OCI-LY1 (cell line): ENCODE data around the gene RNFT2.

ENCODE experiments used
- H2AFZ ChIP-seq: fragments of 200-600 bp; sonication (generic), shearing (Covaris generic); 2 replicates; pipeline ENCODE4 v1.6.0; 2014; ENCODE audit warnings: antibody characterized with exemption, mild to moderate bottlenecking, low read length
- H3F3A ChIP-seq: fragments of 200-600 bp; sonication (generic), shearing (Covaris generic); 2 replicates; pipeline ENCODE4 v1.6.0; 2014; ENCODE audit warnings: mild to moderate bottlenecking, antibody characterized with exemption, low read length, moderate library complexity; ENCODE audit not compliant: insufficient read depth
- H3K27ac ChIP-seq: fragments of 200-600 bp; sonication (generic); 2 replicates; pipeline ENCODE4 v1.5.1; 2014; ENCODE audit warnings: low read length, mixed run types, mild to moderate bottlenecking, low read depth; ENCODE audit not compliant: poor library complexity, severe bottlenecking
- H3K27me3 ChIP-seq: fragments of 200-600 bp; sonication (generic); 2 replicates; pipeline ENCODE4 v1.6.0; 2014; ENCODE audit warnings: antibody characterized with exemption, mild to moderate bottlenecking, low read length, moderate library complexity; ENCODE audit not compliant: insufficient read depth
- H3K36me3 ChIP-seq: fragments of 200-600 bp; sonication (generic); 2 replicates; pipeline ENCODE4 v1.6.1; 2014; ENCODE audit warnings: mild to moderate bottlenecking, antibody characterized with exemption, low read length, moderate library complexity, mixed read lengths; ENCODE audit not compliant: insufficient read depth
- H3K4me1 ChIP-seq: fragments of 200-600 bp; sonication (generic); 2 replicates; pipeline ENCODE4 v1.5.1; 2014; ENCODE audit warnings: mild to moderate bottlenecking, low read length, moderate library complexity; ENCODE audit not compliant: insufficient read depth, severe bottlenecking
- H3K4me2 ChIP-seq: fragments of 200-600 bp; sonication (generic), shearing (Covaris generic); 2 replicates; pipeline ENCODE4 v1.6.1; 2014; ENCODE audit warnings: low read length
- H3K4me3 ChIP-seq: fragments of 200-600 bp; sonication (generic); 2 replicates; pipeline ENCODE4 v1.5.1; 2014; ENCODE audit warnings: low read length, low read depth, mild to moderate bottlenecking, mixed read lengths; ENCODE audit not compliant: poor library complexity, severe bottlenecking
- H3K79me2 ChIP-seq: fragments of 200-600 bp; shearing (Covaris generic); 2 replicates; pipeline ENCODE4 v1.6.1; 2016; ENCODE audit warnings: mixed run types, low read length, mixed read lengths; ENCODE audit not compliant: insufficient read depth
- H3K9ac ChIP-seq: fragments of 200-600 bp; sonication (generic), shearing (Covaris generic); 2 replicates; pipeline ENCODE4 v1.6.1; 2014; ENCODE audit warnings: mild to moderate bottlenecking, low read length, mixed read lengths
- H3K9me2 ChIP-seq: fragments of 200-600 bp; sonication (generic), shearing (Covaris generic); 2 replicates; pipeline ENCODE4 v1.6.1; 2014; ENCODE audit warnings: low read depth, mild to moderate bottlenecking, low read length, mixed read lengths
- H3K9me3 ChIP-seq: fragments of 200-600 bp; shearing (Covaris generic); 2 replicates; pipeline ENCODE4 v1.6.1; 2014; ENCODE audit warnings: low read length, mixed read lengths
- H4K20me1 ChIP-seq: fragments of 200-600 bp; sonication (generic), shearing (Covaris generic); 2 replicates; pipeline ENCODE4 v1.6.0; 2016; ENCODE audit warnings: mild to moderate bottlenecking, low read length; ENCODE audit not compliant: insufficient read depth
- EZH2 ChIP-seq: fragments of 200-600 bp; sonication (generic), shearing (Covaris generic); IDR thresholded peaks from 2 replicates; pipeline ENCODE4 v1.8.0; 2017; ENCODE audit warnings: borderline replicate concordance, mixed run types, mild to moderate bottlenecking, antibody characterized with exemption, low read length, moderate library complexity, mixed read lengths
- TF ChIP-seq, protein P1 (sequence below): fragments of 200-600 bp; sonication (generic), shearing (Covaris generic); IDR thresholded peaks from 2 replicates; pipeline ENCODE4 v1.5.1; 2017; ENCODE audit warnings: mild to moderate bottlenecking, antibody characterized with exemption, low read length, moderate library complexity, mixed read lengths

Gene RNFT2

DNA sequence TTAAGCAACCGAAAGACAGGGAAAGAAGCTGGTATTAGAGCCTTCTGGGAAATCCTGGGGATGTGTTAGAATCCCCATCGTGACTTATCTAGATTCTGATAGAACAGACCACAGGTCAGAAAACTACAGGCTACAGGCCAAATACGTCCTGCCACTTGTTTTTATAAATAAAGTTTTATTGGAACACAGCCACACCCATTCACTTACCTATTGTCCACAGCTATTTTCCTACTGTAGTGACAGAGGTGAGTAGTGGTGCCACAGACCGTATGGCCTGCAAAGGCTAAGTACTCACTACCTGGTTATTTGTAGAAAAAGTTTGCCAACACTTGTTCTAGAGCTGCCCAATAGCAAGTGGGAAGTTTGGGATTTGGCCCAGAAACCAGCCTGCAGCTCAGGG, 89.3 kb downstream of the RNFT2 start:
- Histone ChIP-seq H3F3A (no peaks in the 10 kb centered on the region), H3K9ac (no peak overlapping the region), H4K20me1 (no peaks in the 10 kb centered on the region), H3K4me1 (no peaks in the 10 kb centered on the region), H3K27me3 (no peaks in the 10 kb centered on the region), H3K79me2 (no peaks in the 10 kb centered on the region), H3K4me2 (no peak overlapping the region), H3K4me3 (no peak overlapping the region), H3K9me3 (no peaks in the 10 kb centered on the region), H3K27ac (no peak overlapping the region), H3K36me3 (peaks cover 24% of the 10 kb centered on the region), H3K9me2 (no peaks in the 10 kb centered on the region), H2AFZ (no peak overlapping the region)
- TF ChIP-seq EZH2: no peak

DNA sequence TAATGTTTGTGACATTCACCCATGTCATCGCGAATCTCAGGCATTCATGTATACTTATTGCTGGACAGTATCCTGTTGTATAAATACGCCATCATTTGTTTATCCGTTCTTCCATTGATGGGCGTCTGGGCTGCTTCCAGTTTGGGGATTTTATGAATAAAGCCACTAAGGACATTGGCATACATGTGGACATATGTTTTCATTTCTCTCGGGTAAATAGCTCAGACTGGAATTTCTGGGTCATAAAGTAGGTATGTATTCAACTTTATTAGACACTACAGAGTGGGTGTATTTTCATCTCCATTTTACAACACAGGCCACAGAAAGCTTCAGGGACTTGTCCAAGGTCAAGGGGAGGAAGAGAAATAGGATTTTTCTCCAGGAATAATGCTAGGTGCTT, 94.2 kb downstream of the RNFT2 start:
- H3K4me1 ChIP-seq: peaks cover 3% of the 10 kb centered on the region
- no peak overlapping the region for H3K27ac ChIP-seq
- H3F3A ChIP-seq: no peaks in the 10 kb centered on the region
- H3K27me3 ChIP-seq: no peaks in the 10 kb centered on the region
- H3K9me2 ChIP-seq: no peaks in the 10 kb centered on the region
- H3K4me2 ChIP-seq: no peak overlapping the region
- H3K79me2 ChIP-seq: no peaks in the 10 kb centered on the region
- H2AFZ ChIP-seq: no peak overlapping the region
- no peaks in the 10 kb centered on the region for H4K20me1 ChIP-seq
- no peaks in the 10 kb centered on the region for H3K9me3 ChIP-seq
- H3K36me3 ChIP-seq: peaks cover 30% of the 10 kb centered on the region
- no peak overlapping the region for H3K9ac ChIP-seq
- H3K4me3 ChIP-seq: no peak overlapping the region
- no peak for TF ChIP-seq EZH2
- TF ChIP-seq, protein P1, sequence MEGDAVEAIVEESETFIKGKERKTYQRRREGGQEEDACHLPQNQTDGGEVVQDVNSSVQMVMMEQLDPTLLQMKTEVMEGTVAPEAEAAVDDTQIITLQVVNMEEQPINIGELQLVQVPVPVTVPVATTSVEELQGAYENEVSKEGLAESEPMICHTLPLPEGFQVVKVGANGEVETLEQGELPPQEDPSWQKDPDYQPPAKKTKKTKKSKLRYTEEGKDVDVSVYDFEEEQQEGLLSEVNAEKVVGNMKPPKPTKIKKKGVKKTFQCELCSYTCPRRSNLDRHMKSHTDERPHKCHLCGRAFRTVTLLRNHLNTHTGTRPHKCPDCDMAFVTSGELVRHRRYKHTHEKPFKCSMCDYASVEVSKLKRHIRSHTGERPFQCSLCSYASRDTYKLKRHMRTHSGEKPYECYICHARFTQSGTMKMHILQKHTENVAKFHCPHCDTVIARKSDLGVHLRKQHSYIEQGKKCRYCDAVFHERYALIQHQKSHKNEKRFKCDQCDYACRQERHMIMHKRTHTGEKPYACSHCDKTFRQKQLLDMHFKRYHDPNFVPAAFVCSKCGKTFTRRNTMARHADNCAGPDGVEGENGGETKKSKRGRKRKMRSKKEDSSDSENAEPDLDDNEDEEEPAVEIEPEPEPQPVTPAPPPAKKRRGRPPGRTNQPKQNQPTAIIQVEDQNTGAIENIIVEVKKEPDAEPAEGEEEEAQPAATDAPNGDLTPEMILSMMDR: no peak

DNA sequence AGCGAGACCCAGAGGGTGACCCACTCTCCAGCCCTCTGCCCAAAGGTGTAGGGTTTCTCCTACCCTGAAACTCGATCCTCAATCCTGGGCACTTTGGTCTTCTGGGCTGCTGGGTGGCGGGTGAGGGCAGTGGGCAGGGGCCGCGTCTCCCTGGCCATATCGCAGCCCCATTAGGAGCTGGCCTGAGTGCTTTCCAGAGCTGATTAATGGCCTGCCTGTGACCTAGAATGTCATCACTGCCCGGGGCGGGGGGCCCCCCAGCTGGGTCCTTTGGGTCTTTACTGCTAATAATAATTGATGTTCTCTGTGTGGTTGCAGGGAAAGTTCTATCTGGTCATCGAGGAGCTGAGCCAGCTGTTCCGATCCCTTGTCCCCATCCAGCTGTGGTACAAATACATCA, 95.4 kb downstream of the RNFT2 start:
- no peak overlapping the region for H3K9ac ChIP-seq

DNA sequence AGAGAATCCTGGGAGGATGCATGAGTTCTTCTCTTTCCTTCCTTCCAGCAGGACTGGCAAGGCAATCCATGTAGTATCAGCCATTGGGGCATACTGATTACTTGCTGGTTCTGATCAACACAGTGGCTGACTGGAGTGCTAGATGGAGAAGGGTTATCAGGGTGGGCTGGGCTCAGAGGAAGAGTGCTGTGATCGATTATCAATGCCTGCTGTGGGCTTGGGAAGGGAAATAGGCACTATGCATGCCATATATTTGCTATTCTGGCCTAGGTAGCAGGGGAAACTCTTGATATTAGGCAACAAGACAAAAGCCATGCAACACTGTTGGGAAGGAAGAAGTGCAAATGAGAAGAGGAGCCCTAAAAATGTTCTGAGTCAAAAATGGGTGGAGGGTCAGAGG, 97.4 kb downstream of the RNFT2 start:
- no peaks in the 10 kb centered on the region for H3F3A ChIP-seq
- H3K27ac ChIP-seq: no peak overlapping the region
- no peak overlapping the region for H3K4me2 ChIP-seq
- H3K27me3 ChIP-seq: no peaks in the 10 kb centered on the region
- no peak overlapping the region for H2AFZ ChIP-seq
- H4K20me1 ChIP-seq: no peaks in the 10 kb centered on the region
- H3K4me3 ChIP-seq: no peak overlapping the region
- no peak overlapping the region for H3K9ac ChIP-seq
- peaks cover 21% of the 10 kb centered on the region for H3K4me1 ChIP-seq
- TF ChIP-seq EZH2: no peak
- TF ChIP-seq, protein P1: no peak
- peaks cover 38% of the 10 kb centered on the region for H3K36me3 ChIP-seq
- H3K9me3 ChIP-seq: no peaks in the 10 kb centered on the region
- no peaks in the 10 kb centered on the region for H3K79me2 ChIP-seq
- H3K9me2 ChIP-seq: no peaks in the 10 kb centered on the region

More for the DNA sequence above, 95.4 kb downstream of the RNFT2 start:
- H3K27me3 ChIP-seq: no peaks in the 10 kb centered on the region
- H3K36me3 ChIP-seq: peaks cover 38% of the 10 kb centered on the region
- H2AFZ ChIP-seq: no peak overlapping the region
- no peaks in the 10 kb centered on the region for H3K79me2 ChIP-seq
- no peak overlapping the region for H3K4me2 ChIP-seq
- H4K20me1 ChIP-seq: no peaks in the 10 kb centered on the region
- no peaks in the 10 kb centered on the region for H3K9me2 ChIP-seq
- peaks cover 14% of the 10 kb centered on the region for H3K4me1 ChIP-seq
- TF ChIP-seq, protein P1: no peak
- TF ChIP-seq EZH2: no peak
- no peak overlapping the region for H3K4me3 ChIP-seq
- no peaks in the 10 kb centered on the region for H3K9me3 ChIP-seq
- no peaks in the 10 kb centered on the region for H3F3A ChIP-seq
- no peak overlapping the region for H3K27ac ChIP-seq
